Body of pancreas (tissue), 4 donors: Measurements from ENCODE around the gene EPHA8.

ENCODE experiments used
- POLR2A ChIP-seq, 3 donors: fragments of 450-650 bp; IDR thresholded peaks; one replicate each; pipeline ENCODE4 v1.6.1; 2016; ENCODE audit warnings: antibody characterized with exemption in 3 of 3, mild to moderate bottlenecking in 2 of 3
- TF ChIP-seq, protein P1 (sequence below), 7 experiments: fragments of 450-650 bp in 4 of 7; fragments of 200-600 bp in 3 of 7; sonication (generic) in 3 of 7; IDR thresholded peaks; one replicate each; pipeline ENCODE4 v1.5.1; 2016 to 2019; ENCODE audit warnings: antibody characterized with exemption in 7 of 7

DNA sequence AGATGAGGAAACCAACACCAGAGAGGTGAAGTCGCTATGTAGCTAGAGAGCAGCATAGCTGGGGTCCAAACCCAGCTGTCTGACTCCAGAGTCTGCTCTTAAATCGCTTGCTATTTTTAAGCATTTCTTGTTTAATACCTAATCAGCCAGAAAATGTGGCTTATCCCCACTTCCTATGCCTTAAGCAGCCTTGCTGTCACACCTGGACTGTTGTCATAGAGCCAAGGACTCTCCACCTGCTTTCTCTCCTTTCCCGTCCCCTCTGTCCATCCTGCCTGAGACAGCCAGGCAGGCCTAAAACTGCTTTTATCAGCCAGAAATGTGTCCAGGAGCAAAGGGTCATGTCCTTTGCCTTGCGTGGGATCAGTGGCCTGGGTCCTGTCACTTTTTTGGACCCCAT is 28.3 kb upstream of the EPHA8 start:
- TF ChIP-seq, protein P1, sequence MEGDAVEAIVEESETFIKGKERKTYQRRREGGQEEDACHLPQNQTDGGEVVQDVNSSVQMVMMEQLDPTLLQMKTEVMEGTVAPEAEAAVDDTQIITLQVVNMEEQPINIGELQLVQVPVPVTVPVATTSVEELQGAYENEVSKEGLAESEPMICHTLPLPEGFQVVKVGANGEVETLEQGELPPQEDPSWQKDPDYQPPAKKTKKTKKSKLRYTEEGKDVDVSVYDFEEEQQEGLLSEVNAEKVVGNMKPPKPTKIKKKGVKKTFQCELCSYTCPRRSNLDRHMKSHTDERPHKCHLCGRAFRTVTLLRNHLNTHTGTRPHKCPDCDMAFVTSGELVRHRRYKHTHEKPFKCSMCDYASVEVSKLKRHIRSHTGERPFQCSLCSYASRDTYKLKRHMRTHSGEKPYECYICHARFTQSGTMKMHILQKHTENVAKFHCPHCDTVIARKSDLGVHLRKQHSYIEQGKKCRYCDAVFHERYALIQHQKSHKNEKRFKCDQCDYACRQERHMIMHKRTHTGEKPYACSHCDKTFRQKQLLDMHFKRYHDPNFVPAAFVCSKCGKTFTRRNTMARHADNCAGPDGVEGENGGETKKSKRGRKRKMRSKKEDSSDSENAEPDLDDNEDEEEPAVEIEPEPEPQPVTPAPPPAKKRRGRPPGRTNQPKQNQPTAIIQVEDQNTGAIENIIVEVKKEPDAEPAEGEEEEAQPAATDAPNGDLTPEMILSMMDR (IDR thresholded peaks at IDR 0.05): no peak
- no peak for TF ChIP-seq POLR2A (IDR thresholded peaks at IDR 0.05)
